ENCODE data around the gene CD247.

Gene CD247

DNA sequence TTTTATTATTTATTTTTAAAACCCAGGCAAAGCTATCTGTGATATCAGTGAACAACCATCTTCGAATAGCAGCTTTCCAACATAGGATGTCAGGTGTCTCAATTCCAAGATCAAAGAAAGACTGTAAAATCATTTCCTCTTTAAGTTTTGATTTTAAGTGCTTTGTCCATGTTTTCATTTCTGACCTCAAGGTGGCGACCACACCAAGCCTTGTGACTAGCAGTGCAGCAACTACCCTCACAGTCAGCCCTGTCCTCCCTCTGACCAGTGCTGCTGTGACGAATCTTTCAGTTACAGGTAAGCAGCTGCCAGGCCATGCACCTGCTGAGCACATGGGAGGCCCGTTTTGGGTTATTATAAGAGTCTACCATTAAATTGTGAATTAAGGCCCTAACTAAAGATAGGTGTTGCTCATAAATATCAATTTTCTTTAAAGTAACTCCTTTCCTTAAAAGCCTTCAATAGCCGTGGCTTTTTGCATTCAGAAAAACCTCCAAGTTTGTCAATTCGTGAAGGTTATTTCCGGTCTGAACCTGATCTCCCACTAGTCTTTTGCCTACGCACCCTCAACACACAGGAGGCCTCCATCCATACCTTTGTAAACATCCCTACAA lies 117.0 kb downstream of the CD247 start:
- no peak for DNase-seq

DNA sequence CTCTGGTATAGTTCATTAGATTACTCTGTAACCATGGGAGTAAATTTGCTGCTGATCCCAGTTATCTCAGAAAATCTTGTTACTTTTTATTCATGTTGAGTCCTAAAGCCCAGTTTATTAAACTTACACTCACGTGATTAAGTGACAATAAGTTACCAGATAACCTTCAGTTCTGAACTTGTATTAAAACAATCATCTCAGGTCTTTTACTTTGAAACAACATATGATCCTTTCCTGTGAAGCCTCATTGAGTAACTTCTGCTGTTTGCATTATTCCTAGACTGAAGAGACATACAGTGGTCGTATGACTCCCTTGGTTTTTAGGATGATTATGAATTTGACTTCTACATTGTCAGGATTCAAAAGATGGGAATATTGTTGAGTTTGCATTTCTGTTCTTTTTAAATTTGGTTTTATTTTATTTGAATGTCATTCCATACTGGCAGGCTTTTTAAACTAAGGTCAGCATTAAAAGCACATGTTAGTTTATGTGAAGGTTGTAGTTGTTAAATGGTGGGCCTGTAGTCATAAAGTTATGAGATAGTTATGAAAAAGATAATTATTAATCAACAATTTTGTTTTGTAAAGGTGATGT lies 117.9 kb downstream of the CD247 start:
- no peak for DNase-seq

DNA sequence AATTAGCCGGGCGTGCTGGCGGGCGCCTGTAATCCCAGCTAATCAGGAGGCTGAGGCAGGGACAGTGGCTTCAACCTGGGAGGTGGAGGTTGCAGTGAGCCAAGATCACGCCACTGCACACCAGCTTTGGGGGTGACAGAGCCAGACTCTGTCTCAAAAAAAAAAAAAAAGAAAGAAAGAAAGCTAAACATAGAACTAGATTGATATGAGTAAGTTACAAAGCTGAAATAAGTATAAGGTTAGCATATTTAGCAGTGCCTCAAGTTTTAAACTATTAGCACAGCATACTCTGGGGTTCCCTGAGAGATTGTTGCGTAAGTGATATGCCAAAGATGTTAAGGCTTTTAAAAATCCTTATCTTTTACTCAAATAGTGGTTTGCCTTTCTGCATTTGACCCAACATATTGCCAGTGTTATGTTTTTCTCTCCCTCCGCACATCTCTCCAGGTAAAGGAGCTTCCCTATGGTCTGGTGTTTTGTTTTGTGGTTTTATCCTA lies 126.1 kb downstream of the CD247 start:
- DNase-seq = no peak

DNA sequence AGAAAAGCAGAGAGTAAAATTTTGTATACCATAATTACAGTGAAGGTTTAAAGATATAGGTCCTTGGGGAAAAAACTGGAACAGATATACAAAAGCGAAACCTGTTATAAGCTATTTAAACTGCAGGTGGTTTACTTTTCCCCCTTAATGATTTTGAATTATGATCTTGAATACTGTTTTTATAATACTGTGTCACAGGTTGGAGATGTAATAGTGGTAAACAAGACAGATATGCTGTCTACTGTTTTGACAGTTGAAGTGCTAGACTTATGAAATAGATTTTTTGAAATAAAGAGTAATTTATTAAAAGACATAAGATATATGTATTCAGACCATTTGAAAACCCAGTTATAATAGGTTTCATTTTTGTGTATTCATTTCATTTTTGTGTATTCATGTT lies 129.4 kb downstream of the CD247 start:
- no peak for DNase-seq

DNA sequence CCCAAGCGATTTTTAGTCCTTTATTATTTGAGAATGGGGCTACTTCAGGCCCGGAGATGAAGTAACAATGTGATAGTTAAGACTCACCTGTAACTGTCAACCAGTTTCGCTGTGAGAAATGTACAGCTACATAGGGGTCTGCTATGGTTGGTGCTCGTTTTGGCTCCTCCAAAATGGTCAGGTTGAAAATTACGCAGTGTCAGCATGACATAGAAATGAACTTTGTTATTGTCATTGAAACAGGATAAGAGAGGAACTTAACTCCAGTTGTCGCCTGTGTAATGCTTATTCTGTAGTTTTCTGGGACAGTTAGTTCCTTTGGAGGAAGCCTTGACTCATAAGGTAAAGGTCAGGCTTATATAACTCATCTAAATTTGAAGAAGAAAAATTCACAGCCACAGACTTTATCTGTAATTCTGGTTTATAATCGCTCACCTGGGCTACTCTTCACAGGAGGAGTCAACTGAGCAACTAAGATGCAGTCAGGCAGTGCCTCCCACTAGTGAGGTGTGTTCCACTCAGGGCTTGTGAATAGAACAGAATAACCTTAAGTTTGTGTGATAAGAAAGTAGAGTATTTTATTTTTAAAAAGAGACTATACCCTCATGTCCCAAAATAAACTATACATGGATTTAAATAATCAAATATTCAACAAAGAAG lies 130.9 kb downstream of the CD247 start:
- no peak for DNase-seq
